WTC11 (cell line): ENCODE measurements around the gene WASHC3. TPM values are rescaled to one million over a fixed set of nuclear protein-coding genes. Genes with fewer than 3 reads are reported as not detected.

ENCODE experiments used
- ATAC-seq: fragments of 200-7000 bp; cut with Tn5 transposase; 2 replicates; pipeline ENCODE4 v1.10.0; 2021; ENCODE audit warnings: mild to moderate bottlenecking, moderate library complexity
- CTCF ChIA-PET: fragments of 300-600 bp; sonication (Branson Sonifier 250); formaldehyde crosslinking; loops from one replicate; lab custom pipeline; 2021; ENCODE audit warnings: antibody characterized with exemption; lab: Charles Lee
- POLR2A ChIA-PET: fragments of 350-600 bp; sonication (Branson Sonifier 250); formaldehyde crosslinking; loops from one replicate; lab custom pipeline; 2021; ENCODE audit warnings: antibody characterized with exemption; lab: Charles Lee
- DNase-seq: peaks from one replicate; pipeline ENCODE4 v3.0.0; 2021; ENCODE audit warnings: low spot score
- H3K27ac Mint-ChIP-seq: 2 replicates; pipeline ENCODE4 v1.8.0; 2021; ENCODE audit warnings: mixed read lengths
- H3K27me3 Mint-ChIP-seq: 2 replicates; pipeline ENCODE4 v1.8.0; 2021; ENCODE audit warnings: low read depth, mild to moderate bottlenecking, moderate library complexity, mixed read lengths
- H3K36me3 Mint-ChIP-seq: 2 replicates; pipeline ENCODE4 v1.8.0; 2021; ENCODE audit warnings: mixed read lengths
- H3K4me1 Mint-ChIP-seq: 2 replicates; pipeline ENCODE4 v1.8.0; 2022; ENCODE audit warnings: mixed read lengths
- H3K4me3 Mint-ChIP-seq: 2 replicates; pipeline ENCODE4 v1.8.0; 2021; ENCODE audit warnings: mild to moderate bottlenecking, moderate library complexity, mixed read lengths
- H3K9me3 Mint-ChIP-seq: 2 replicates; pipeline ENCODE4 v1.8.0; 2021; ENCODE audit warnings: mixed read lengths
- E2F1 ChIP-seq: sonication (generic); formaldehyde crosslinking; IDR thresholded peaks from 2 replicates; pipeline ENCODE4 v1.8.0; 2022; ENCODE audit warnings: mild to moderate bottlenecking, missing genetic modification reagents
- ELF4 ChIP-seq: sonication (generic); formaldehyde crosslinking; IDR thresholded peaks from 2 replicates; pipeline ENCODE4 v1.8.1; 2022; ENCODE audit warnings: low read depth, mild to moderate bottlenecking, moderate library complexity, missing genetic modification reagents
- ETV6 ChIP-seq: sonication (generic); formaldehyde crosslinking; IDR thresholded peaks from 2 replicates; pipeline ENCODE4 v1.8.1; 2022; ENCODE audit warnings: mild to moderate bottlenecking, missing genetic modification reagents
- HMGA2 ChIP-seq: fragments of 250-450 bp; sonication (Bioruptor Pico); IDR thresholded peaks from 2 replicates; pipeline ENCODE4 v1.4.0; 2021; ENCODE audit warnings: mild to moderate bottlenecking, moderate library complexity
- IRF2 ChIP-seq: sonication (generic); formaldehyde crosslinking; IDR thresholded peaks from 2 replicates; pipeline ENCODE4 v1.8.0; 2022; ENCODE audit warnings: low read depth, missing genetic modification reagents, borderline replicate concordance
- JUN ChIP-seq: sonication (generic); formaldehyde crosslinking; IDR thresholded peaks from 2 replicates; pipeline ENCODE4 v1.8.0; 2023; ENCODE audit warnings: mild to moderate bottlenecking, missing genetic modification reagents
- MLX ChIP-seq: sonication (generic); formaldehyde crosslinking; IDR thresholded peaks from 2 replicates; pipeline ENCODE4 v1.8.1; 2023; ENCODE audit warnings: mild to moderate bottlenecking, missing genetic modification reagents, moderate library complexity
- NR1H2 ChIP-seq: sonication (generic); formaldehyde crosslinking; IDR thresholded peaks from 2 replicates; pipeline ENCODE4 v1.9.0; 2021; ENCODE audit warnings: mild to moderate bottlenecking, moderate library complexity, missing genetic modification reagents
- PREB ChIP-seq: sonication (generic); formaldehyde crosslinking; IDR thresholded peaks from 2 replicates; pipeline ENCODE4 v1.8.1; 2022; ENCODE audit warnings: mild to moderate bottlenecking, missing genetic modification reagents, moderate library complexity, borderline replicate concordance
- RELA ChIP-seq: sonication (generic); formaldehyde crosslinking; IDR thresholded peaks from 2 replicates; pipeline ENCODE4 v1.8.1; 2022; ENCODE audit warnings: missing genetic modification reagents, mild to moderate bottlenecking, borderline replicate concordance
- SMAD4 ChIP-seq: sonication (generic); formaldehyde crosslinking; IDR thresholded peaks from 2 replicates; pipeline ENCODE4 v1.8.0; 2022; ENCODE audit warnings: mild to moderate bottlenecking, missing genetic modification reagents
- ZNF138 ChIP-seq: sonication (generic); formaldehyde crosslinking; conservative IDR thresholded peaks from 2 replicates; pipeline ENCODE4 v1.8.1; 2022; ENCODE audit warnings: mild to moderate bottlenecking, moderate library complexity, missing genetic modification reagents
- ZNF416 ChIP-seq: fragments of 250-450 bp; sonication (Bioruptor Pico); IDR thresholded peaks from 2 replicates; pipeline ENCODE4 v1.9.0; 2021; ENCODE audit warnings: mild to moderate bottlenecking, inconsistent platforms
- total RNA-seq: library from RNA; stranded (reverse); gene quantifications from 3 replicates; pipeline ENCODE4 v1.2.3, GENCODE V29; 2021
- TF ChIP-seq, protein P1 (sequence below): fragments of 250-450 bp; sonication (Bioruptor Pico); IDR thresholded peaks from 2 replicates; pipeline ENCODE4 v1.9.0; 2021; ENCODE audit warnings: mild to moderate bottlenecking
- TF ChIP-seq, protein P2 (sequence below): sonication (generic); formaldehyde crosslinking; conservative IDR thresholded peaks from 2 replicates; pipeline ENCODE4 v1.8.1; 2023; ENCODE audit warnings: mild to moderate bottlenecking, low read depth, missing genetic modification reagents, moderate library complexity
- TF ChIP-seq, protein P3 (sequence below): sonication (generic); formaldehyde crosslinking; IDR thresholded peaks from 2 replicates; pipeline ENCODE4 v1.8.0; 2023; ENCODE audit warnings: missing genetic modification reagents, mild to moderate bottlenecking, borderline replicate concordance
- TF ChIP-seq, protein P4 (sequence below): sonication (generic); formaldehyde crosslinking; IDR thresholded peaks from 2 replicates; pipeline ENCODE4 v1.8.1; 2023; ENCODE audit warnings: mild to moderate bottlenecking, moderate library complexity, missing genetic modification reagents

WASHC3 gene
- total RNA-seq, 1 experiment from 2014 or later, result 6.0 TPM

DNA sequence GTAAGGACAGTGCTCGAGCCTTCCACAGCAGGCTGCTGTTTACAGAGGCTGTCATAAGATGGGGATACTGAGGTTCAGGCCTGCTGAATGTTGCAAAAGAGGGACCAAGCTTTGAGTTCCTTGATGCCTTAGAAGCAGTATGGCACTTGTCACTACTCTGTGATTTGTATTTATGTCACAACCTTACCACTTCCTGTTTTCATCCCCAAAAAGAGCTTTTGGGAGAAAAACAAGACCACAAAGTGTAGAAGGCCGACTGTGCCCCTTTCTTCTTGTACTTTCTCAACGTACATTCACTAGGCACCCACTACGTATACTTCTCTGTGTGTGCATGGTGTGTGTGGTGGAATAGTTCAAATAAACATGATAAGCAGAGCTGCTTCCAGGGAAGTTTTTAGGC, 94.3 kb downstream of the WASHC3 start:
- Mint-ChIP-seq H3K4me3 (no peak overlapping the region), H3K27ac (no peak overlapping the region), H3K4me1 (no peaks in the 10 kb centered on the region), H3K36me3 (no peaks in the 10 kb centered on the region), H3K9me3 (no peaks in the 10 kb centered on the region), H3K27me3 (no peaks in the 10 kb centered on the region)
- POLR2A ChIA-PET, result no interaction called here
- no peak for ATAC-seq
- CTCF ChIA-PET, result no interaction called here
- TF ChIP-seq PREB (CRISPR knock-in tag) (no peak), RELA (no peak), ZNF416 (CRISPR knock-in tag) (no peak), ETV6 (CRISPR knock-in tag) (no peak), IRF2 (no peak), HMGA2 (CRISPR knock-in tag) (no peak), E2F1 (CRISPR knock-in tag) (no peak), ZNF138 (CRISPR knock-in tag) (no peak), MLX (CRISPR knock-in tag) (no peak), JUN (CRISPR knock-in tag) (no peak), ELF4 (no peak), SMAD4 (no peak), NR1H2 (CRISPR knock-in tag) (no peak)
- TF ChIP-seq, protein P1, sequence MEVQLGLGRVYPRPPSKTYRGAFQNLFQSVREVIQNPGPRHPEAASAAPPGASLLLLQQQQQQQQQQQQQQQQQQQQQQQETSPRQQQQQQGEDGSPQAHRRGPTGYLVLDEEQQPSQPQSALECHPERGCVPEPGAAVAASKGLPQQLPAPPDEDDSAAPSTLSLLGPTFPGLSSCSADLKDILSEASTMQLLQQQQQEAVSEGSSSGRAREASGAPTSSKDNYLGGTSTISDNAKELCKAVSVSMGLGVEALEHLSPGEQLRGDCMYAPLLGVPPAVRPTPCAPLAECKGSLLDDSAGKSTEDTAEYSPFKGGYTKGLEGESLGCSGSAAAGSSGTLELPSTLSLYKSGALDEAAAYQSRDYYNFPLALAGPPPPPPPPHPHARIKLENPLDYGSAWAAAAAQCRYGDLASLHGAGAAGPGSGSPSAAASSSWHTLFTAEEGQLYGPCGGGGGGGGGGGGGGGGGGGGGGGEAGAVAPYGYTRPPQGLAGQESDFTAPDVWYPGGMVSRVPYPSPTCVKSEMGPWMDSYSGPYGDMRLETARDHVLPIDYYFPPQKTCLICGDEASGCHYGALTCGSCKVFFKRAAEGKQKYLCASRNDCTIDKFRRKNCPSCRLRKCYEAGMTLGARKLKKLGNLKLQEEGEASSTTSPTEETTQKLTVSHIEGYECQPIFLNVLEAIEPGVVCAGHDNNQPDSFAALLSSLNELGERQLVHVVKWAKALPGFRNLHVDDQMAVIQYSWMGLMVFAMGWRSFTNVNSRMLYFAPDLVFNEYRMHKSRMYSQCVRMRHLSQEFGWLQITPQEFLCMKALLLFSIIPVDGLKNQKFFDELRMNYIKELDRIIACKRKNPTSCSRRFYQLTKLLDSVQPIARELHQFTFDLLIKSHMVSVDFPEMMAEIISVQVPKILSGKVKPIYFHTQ (CRISPR knock-in tag), result no peak
- TF ChIP-seq, protein P2, sequence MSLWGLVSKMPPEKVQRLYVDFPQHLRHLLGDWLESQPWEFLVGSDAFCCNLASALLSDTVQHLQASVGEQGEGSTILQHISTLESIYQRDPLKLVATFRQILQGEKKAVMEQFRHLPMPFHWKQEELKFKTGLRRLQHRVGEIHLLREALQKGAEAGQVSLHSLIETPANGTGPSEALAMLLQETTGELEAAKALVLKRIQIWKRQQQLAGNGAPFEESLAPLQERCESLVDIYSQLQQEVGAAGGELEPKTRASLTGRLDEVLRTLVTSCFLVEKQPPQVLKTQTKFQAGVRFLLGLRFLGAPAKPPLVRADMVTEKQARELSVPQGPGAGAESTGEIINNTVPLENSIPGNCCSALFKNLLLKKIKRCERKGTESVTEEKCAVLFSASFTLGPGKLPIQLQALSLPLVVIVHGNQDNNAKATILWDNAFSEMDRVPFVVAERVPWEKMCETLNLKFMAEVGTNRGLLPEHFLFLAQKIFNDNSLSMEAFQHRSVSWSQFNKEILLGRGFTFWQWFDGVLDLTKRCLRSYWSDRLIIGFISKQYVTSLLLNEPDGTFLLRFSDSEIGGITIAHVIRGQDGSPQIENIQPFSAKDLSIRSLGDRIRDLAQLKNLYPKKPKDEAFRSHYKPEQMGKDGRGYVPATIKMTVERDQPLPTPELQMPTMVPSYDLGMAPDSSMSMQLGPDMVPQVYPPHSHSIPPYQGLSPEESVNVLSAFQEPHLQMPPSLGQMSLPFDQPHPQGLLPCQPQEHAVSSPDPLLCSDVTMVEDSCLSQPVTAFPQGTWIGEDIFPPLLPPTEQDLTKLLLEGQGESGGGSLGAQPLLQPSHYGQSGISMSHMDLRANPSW (CRISPR knock-in tag), result no peak
- TF ChIP-seq, protein P3, sequence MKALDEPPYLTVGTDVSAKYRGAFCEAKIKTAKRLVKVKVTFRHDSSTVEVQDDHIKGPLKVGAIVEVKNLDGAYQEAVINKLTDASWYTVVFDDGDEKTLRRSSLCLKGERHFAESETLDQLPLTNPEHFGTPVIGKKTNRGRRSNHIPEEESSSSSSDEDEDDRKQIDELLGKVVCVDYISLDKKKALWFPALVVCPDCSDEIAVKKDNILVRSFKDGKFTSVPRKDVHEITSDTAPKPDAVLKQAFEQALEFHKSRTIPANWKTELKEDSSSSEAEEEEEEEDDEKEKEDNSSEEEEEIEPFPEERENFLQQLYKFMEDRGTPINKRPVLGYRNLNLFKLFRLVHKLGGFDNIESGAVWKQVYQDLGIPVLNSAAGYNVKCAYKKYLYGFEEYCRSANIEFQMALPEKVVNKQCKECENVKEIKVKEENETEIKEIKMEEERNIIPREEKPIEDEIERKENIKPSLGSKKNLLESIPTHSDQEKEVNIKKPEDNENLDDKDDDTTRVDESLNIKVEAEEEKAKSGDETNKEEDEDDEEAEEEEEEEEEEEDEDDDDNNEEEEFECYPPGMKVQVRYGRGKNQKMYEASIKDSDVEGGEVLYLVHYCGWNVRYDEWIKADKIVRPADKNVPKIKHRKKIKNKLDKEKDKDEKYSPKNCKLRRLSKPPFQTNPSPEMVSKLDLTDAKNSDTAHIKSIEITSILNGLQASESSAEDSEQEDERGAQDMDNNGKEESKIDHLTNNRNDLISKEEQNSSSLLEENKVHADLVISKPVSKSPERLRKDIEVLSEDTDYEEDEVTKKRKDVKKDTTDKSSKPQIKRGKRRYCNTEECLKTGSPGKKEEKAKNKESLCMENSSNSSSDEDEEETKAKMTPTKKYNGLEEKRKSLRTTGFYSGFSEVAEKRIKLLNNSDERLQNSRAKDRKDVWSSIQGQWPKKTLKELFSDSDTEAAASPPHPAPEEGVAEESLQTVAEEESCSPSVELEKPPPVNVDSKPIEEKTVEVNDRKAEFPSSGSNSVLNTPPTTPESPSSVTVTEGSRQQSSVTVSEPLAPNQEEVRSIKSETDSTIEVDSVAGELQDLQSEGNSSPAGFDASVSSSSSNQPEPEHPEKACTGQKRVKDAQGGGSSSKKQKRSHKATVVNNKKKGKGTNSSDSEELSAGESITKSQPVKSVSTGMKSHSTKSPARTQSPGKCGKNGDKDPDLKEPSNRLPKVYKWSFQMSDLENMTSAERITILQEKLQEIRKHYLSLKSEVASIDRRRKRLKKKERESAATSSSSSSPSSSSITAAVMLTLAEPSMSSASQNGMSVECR (CRISPR knock-in tag), result no peak
- TF ChIP-seq, protein P4, sequence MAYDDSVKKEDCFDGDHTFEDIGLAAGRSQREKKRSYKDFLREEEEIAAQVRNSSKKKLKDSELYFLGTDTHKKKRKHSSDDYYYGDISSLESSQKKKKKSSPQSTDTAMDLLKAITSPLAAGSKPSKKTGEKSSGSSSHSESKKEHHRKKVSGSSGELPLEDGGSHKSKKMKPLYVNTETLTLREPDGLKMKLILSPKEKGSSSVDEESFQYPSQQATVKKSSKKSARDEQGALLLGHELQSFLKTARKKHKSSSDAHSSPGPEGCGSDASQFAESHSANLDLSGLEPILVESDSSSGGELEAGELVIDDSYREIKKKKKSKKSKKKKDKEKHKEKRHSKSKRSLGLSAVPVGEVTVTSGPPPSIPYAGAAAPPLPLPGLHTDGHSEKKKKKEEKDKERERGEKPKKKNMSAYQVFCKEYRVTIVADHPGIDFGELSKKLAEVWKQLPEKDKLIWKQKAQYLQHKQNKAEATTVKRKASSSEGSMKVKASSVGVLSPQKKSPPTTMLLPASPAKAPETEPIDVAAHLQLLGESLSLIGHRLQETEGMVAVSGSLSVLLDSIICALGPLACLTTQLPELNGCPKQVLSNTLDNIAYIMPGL (CRISPR knock-in tag), result no peak
- no peak for DNase-seq
